Body of pancreas (tissue), 4 donors: Measurements from ENCODE around the gene PPP6R3. TPM values are rescaled to one million over a fixed set of nuclear protein-coding genes. Genes with fewer than 3 reads are reported as not detected.

Experiments
- ATAC-seq: fragments of 150-250 bp; one replicate; pipeline ENCODE4 v1.9.1; 2016
- DNase-seq, 4 donors: peaks; one replicate each; pipeline ENCODE4 v3.0.0-alpha.2; 2019
- H3K27ac ChIP-seq, 4 donors: fragments of 200-600 bp; sonication (generic); 1 replicate in 3 of 4; 2 replicates in 1 of 4; pipeline versions ENCODE4 v1.5.1 to v1.6.1; 2016 to 2019; ENCODE audit warnings: mild to moderate bottlenecking in 1 of 4, mixed read lengths in 1 of 4, moderate library complexity in 1 of 4
- H3K27me3 ChIP-seq, 2 donors: fragments of 200-600 bp; sonication (generic); one replicate each; pipeline ENCODE4 v1.6.0; 2016; ENCODE audit warnings: mild to moderate bottlenecking in 1 of 2
- H3K36me3 ChIP-seq, 2 donors: fragments of 200-600 bp; sonication (generic); replicated peaks in 1 of 2; 2 replicates each; pipeline ENCODE4 v1.5.1; 2016; ENCODE audit warnings: low read depth in 2 of 2; ENCODE audit not compliant: insufficient read depth in 1 of 2
- H3K4me1 ChIP-seq: fragments of 200-600 bp; sonication (generic); one replicate; pipeline ENCODE4 v1.6.0; 2016
- H3K4me3 ChIP-seq, 2 donors: fragments of 200-600 bp; sonication (generic); 1 replicate in 1 of 2; 2 replicates in 1 of 2; pipeline ENCODE4 v1.5.1; 2016 to 2019
- H3K9me3 ChIP-seq, 3 donors: fragments of 200-600 bp; sonication (generic); 1 replicate in 2 of 3; 2 replicates in 1 of 3; pipeline ENCODE4 v1.5.1; 2016
- POLR2A ChIP-seq, 3 donors: fragments of 450-650 bp; IDR thresholded peaks; one replicate each; pipeline ENCODE4 v1.6.1; 2016; ENCODE audit warnings: antibody characterized with exemption in 3 of 3, mild to moderate bottlenecking in 2 of 3
- WGBS, 2 donors: methylation state at CpG; one replicate each; pipeline ENCODE4 v1.1.5; 2017; 5-methylcytosine and 5-hydroxymethylcytosine counted together
- intact Hi-C: fragments of 100-400 bp; cut with DNase I; formaldehyde crosslinking; loops from one replicate; pipeline ENCODE4 v1.15.1; 2023
- total RNA-seq, 2 donors: library from RNA; depleted of rRNA; stranded (reverse); fragments of >200 nt; gene quantifications; one replicate each; pipeline ENCODE4 v1.1.0, GENCODE V29; 2016
- TF ChIP-seq, protein P1 (sequence below), 7 experiments: fragments of 450-650 bp in 4 of 7; fragments of 200-600 bp in 3 of 7; sonication (generic) in 3 of 7; IDR thresholded peaks; one replicate each; pipeline ENCODE4 v1.5.1; 2016 to 2019; ENCODE audit warnings: antibody characterized with exemption in 7 of 7

PPP6R3 gene
- total RNA-seq, 2 donors from 2014 or later, result 92.9 to 94.9 TPM

GRCh38 chr11:68429661-68430060 is 30.9 kb upstream of the PPP6R3 start:
- no peak for TF ChIP-seq POLR2A (IDR thresholded peaks at IDR 0.05)
- TF ChIP-seq, protein P1, sequence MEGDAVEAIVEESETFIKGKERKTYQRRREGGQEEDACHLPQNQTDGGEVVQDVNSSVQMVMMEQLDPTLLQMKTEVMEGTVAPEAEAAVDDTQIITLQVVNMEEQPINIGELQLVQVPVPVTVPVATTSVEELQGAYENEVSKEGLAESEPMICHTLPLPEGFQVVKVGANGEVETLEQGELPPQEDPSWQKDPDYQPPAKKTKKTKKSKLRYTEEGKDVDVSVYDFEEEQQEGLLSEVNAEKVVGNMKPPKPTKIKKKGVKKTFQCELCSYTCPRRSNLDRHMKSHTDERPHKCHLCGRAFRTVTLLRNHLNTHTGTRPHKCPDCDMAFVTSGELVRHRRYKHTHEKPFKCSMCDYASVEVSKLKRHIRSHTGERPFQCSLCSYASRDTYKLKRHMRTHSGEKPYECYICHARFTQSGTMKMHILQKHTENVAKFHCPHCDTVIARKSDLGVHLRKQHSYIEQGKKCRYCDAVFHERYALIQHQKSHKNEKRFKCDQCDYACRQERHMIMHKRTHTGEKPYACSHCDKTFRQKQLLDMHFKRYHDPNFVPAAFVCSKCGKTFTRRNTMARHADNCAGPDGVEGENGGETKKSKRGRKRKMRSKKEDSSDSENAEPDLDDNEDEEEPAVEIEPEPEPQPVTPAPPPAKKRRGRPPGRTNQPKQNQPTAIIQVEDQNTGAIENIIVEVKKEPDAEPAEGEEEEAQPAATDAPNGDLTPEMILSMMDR (IDR thresholded peaks at IDR 0.05), result no peak
- Histone ChIP-seq H3K27me3 (no peaks in the 10 kb centered on the region), H3K4me1 (no peaks in the 10 kb centered on the region), H3K27ac (no peak overlapping the region), H3K9me3 (peaks cover 0 to 10% (median 0%) of the 10 kb centered on the region in 3 donors), H3K36me3 (peaks cover 0 to 18% of the 10 kb centered on the region in 2 donors), H3K4me3 (no peak overlapping the region)
- 96 to 99% methylated on average over 3 of the region's 3 CpGs for WGBS, 2 donors
- no peak for DNase-seq
- ATAC-seq, result no peak
- intact Hi-C loops, result no loop called here

- Histone ChIP-seq H3K4me3 (no peak overlapping the region), H3K36me3 (peaks cover 0 to 18% of the 10 kb centered on the region in 2 donors), H3K9me3 (peaks cover 0 to 10% (median 0%) of the 10 kb centered on the region in 3 donors), H3K27ac (no peak overlapping the region), H3K4me1 (no peaks in the 10 kb centered on the region), H3K27me3 (no peaks in the 10 kb centered on the region)
- ATAC-seq (no peak), DNase-seq (no peak)
- intact Hi-C loops, result no loop called here
- no peak for TF ChIP-seq POLR2A (IDR thresholded peaks at IDR 0.05)
- TF ChIP-seq, protein P1 (IDR thresholded peaks at IDR 0.05), result no peak
- 95 to 98% methylated on average over 5 of the region's 5 CpGs for WGBS, 2 donors
Measured at GRCh38 chr11:68430384-68430783, 30.2 kb upstream of the PPP6R3 start.

DNA sequence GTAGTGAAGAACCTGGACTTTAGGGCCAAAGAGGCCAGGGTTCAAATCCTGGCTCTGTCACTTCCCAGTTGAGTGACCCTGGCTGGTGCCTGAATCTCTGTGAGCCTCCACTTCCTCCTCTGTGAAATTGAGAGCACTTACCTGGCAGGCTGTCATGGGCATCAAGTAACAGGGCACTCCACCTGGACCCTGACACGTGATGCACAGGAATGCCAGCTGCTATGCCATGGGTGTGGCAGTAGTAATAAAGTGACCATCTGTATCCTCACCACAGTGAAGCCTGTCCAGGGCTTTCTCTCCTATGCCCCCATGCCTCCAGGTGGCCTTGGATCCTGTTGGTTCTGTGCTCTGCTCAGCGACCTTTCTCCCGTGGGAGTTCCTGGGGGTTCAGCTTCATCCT is 29.8 kb upstream of the PPP6R3 start:
- Histone ChIP-seq H3K27ac (no peak overlapping the region), H3K36me3 (peaks cover 0 to 18% of the 10 kb centered on the region in 2 donors), H3K27me3 (no peaks in the 10 kb centered on the region), H3K4me1 (no peaks in the 10 kb centered on the region), H3K4me3 (no peak overlapping the region), H3K9me3 (peaks cover 0 to 10% (median 0%) of the 10 kb centered on the region in 3 donors)
- intact Hi-C loops, result no loop called here
- TF ChIP-seq POLR2A (IDR thresholded peaks at IDR 0.05), result no peak
- TF ChIP-seq, protein P1 (IDR thresholded peaks at IDR 0.05), result no peak
- ATAC-seq (no peak), DNase-seq (no peak)
- 67 to 92% methylated on average over 2 to 3 of the region's 3 CpGs for WGBS, 2 donors

DNA sequence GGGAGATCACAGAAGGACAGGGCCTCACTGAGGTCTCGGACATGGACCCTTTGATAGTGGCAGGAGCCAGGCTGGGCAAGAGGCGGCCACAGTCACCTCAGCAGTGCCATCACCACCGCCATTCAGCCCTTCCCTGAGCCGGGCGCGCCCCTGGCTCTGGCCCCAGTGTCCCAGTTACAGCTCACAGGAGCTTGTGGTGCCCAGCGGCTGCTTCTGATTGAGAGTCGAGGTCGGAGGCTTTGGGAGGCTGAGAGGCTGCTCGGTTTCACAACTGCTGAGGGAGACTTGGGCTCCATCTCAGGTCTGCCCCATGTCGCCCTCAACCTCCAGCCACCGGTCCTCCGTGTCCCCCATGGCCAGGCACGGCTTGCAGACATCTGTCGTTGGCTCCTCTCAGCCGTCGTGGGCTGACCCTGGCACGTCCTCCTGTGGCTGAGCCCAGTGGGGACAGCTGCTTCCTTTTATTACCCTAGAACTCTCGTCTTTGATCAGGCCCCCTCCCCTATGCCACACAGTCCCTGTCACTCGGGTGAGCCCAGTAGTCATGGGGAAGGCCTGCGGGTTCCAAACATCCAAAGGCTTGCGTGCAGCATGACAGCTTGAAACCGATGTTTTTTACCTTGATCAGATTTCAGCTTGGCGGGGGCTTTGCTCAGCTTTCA is 28.4 kb upstream of the PPP6R3 start:
- Histone ChIP-seq H3K4me1 (no peaks in the 10 kb centered on the region), H3K4me3 (no peak overlapping the region), H3K27ac (no peak overlapping the region), H3K36me3 (peaks cover 0 to 12% of the 10 kb centered on the region in 2 donors), H3K27me3 (no peaks in the 10 kb centered on the region), H3K9me3 (peaks cover 0 to 10% (median 0%) of the 10 kb centered on the region in 3 donors)
- DNase-seq (no peak), ATAC-seq (no peak)
- intact Hi-C loops, result no loop called here
- 87 to 91% methylated on average over 13 to 24 of the region's 24 CpGs for WGBS, 2 donors
- no peak for TF ChIP-seq POLR2A (IDR thresholded peaks at IDR 0.05)
- TF ChIP-seq, protein P1 (IDR thresholded peaks at IDR 0.05), result no peak

DNA sequence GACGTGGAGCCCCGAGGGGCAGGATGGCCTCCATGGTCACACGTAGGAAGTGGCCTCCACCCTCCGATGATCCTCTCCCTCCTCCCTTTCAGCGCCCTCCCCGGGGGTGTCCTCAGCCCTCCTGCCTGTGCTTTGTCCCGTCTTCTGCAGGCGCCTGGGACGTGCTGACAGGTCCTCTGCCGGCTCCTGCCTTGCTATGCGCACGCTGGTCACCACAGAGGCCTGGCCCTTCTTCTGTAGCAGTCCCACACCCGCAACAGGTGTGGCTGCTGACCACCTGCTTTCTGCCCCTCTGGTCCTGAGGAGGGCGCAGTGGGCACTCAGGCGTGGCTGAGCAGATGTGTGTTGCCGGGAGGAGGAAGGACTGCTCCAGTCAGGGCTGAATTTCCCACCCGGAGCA is 27.7 kb upstream of the PPP6R3 start:
- Histone ChIP-seq H3K27me3 (no peaks in the 10 kb centered on the region), H3K4me1 (no peaks in the 10 kb centered on the region), H3K36me3 (peaks cover 0 to 14% of the 10 kb centered on the region in 2 donors), H3K27ac (no peak overlapping the region), H3K4me3 (no peak overlapping the region), H3K9me3 (peaks cover 0 to 10% (median 0%) of the 10 kb centered on the region in 3 donors)
- no peak for ATAC-seq
- WGBS, 2 donors, result 91 to 94% methylated on average over 17 of the region's 17 CpGs
- no peak for TF ChIP-seq POLR2A (IDR thresholded peaks at IDR 0.05)
- TF ChIP-seq, protein P1 (IDR thresholded peaks at IDR 0.05), result no peak
- DNase-seq, result no peak
- intact Hi-C loops, result no loop called here
